ENCODE data around the gene MRPL24.

GRCh38 chr1:156772222-156772621, 31.3 kb upstream of the MRPL24 start:
- TF ChIP-seq CTCF (IDR thresholded peaks at IDR 0.05) (no peak), POLR2A (IDR thresholded peaks at IDR 0.05; ENCODE audit: low read length) (no peak), EP300 (IDR thresholded peaks at IDR 0.05) (no peak), SMC3 (IDR thresholded peaks at IDR 0.05) (no peak), EHMT2 (IDR thresholded peaks at IDR 0.05; ENCODE audit: low read depth) (no peak), CBX8 (IDR thresholded peaks at IDR 0.05) (no peak)

Data from A549 (cell line).